Breast epithelium (tissue), 3 donors: ENCODE data around the gene ADGB.

ENCODE experiments used
- CTCF ChIP-seq, 3 donors: fragments of 450-650 bp; IDR thresholded peaks; one replicate each; pipeline ENCODE4 v1.5.1; 2016 to 2017; ENCODE audit warnings: antibody characterized with exemption in 3 of 3, mild to moderate bottlenecking in 3 of 3, moderate library complexity in 3 of 3
- POLR2A ChIP-seq: fragments of 450-650 bp; IDR thresholded peaks from one replicate; pipeline ENCODE4 v1.6.1; 2016; ENCODE audit warnings: antibody characterized with exemption, mild to moderate bottlenecking, moderate library complexity
- POLR2AphosphoS5 ChIP-seq, 3 donors: sonication (generic); formaldehyde crosslinking; IDR thresholded peaks; one replicate each; pipeline ENCODE4 v1.6.1; 2017; ENCODE audit warnings: antibody characterized with exemption in 3 of 3

GRCh38 chr6:146768722-146769121, 169.9 kb downstream of the ADGB start:
- TF ChIP-seq POLR2AphosphoS5 (IDR thresholded peaks at IDR 0.05) = no peak
- no peak for TF ChIP-seq CTCF (IDR thresholded peaks at IDR 0.05)
- TF ChIP-seq POLR2A = no peak
